H1 (cell line): ENCODE measurements around the gene SLC25A42. TPM values are rescaled to one million over a fixed set of nuclear protein-coding genes. Genes with fewer than 3 reads are reported as not detected.

Source experiments
- CBX8 ChIP-seq: fragments of 300-800, 300-1000 bp; sonication (generic); IDR thresholded peaks from 2 replicates; pipeline ENCODE4 v1.7.1; 2016; ENCODE audit warnings: low read depth, low read length, borderline replicate concordance
- CHD1 ChIP-seq: IDR thresholded peaks from 2 replicates; pipeline ENCODE4 v1.6.1; 2012; ENCODE audit warnings: low read depth, low read length, improper control_type of control experiment
- CHD2 ChIP-seq: IDR thresholded peaks from 2 replicates; pipeline ENCODE4 v1.6.1; 2012; ENCODE audit warnings: low read length, improper control_type of control experiment
- CTBP2 ChIP-seq: IDR thresholded peaks from 2 replicates; pipeline ENCODE4 v1.7.0; 2011; ENCODE audit warnings: borderline replicate concordance, mild to moderate bottlenecking, moderate library complexity, mixed read lengths, low read length; ENCODE audit not compliant: insufficient read depth, insufficient read length
- E2F6 ChIP-seq: IDR thresholded peaks from 2 replicates; pipeline ENCODE4 v1.6.1; 2012; ENCODE audit warnings: inconsistent platforms
- EZH2 ChIP-seq: fragments of 200-600 bp; sonication (generic); IDR thresholded peaks from 2 replicates; pipeline ENCODE4 v1.7.1; 2012; ENCODE audit warnings: low read depth, mild to moderate bottlenecking, moderate library complexity, low read length, inconsistent platforms; ENCODE audit not compliant: severe bottlenecking
- FOSL1 ChIP-seq: IDR thresholded peaks from 2 replicates; pipeline ENCODE4 v1.6.1; 2011; ENCODE audit warnings: mild to moderate bottlenecking, low read depth, low read length, moderate library complexity; ENCODE audit not compliant: insufficient read depth
- GABPA ChIP-seq: IDR thresholded peaks from 2 replicates; pipeline ENCODE4 v1.6.1; 2011; ENCODE audit warnings: mild to moderate bottlenecking, low read length, moderate library complexity, borderline replicate concordance; ENCODE audit not compliant: insufficient read depth
- HDAC6 ChIP-seq: IDR thresholded peaks from one replicate; pipeline ENCODE4 v1.7.1; 2012; ENCODE audit warnings: low read depth, mild to moderate bottlenecking, inconsistent platforms, low read length, moderate library complexity
- JUND ChIP-seq: IDR thresholded peaks from 2 replicates; pipeline ENCODE4 v1.6.1; 2011; ENCODE audit warnings: mild to moderate bottlenecking, improper control_type of control experiment, low read length
- KDM5A ChIP-seq: fragments of 200-600 bp; IDR thresholded peaks from 2 replicates; pipeline ENCODE4 v1.7.1; 2012; ENCODE audit warnings: mild to moderate bottlenecking, low read length, inconsistent platforms, mixed read lengths
- MAFK ChIP-seq: IDR thresholded peaks from 2 replicates; pipeline ENCODE4 v1.6.1; 2012; ENCODE audit warnings: low read depth, mild to moderate bottlenecking, improper control_type of control experiment, low read length
- NANOG ChIP-seq: IDR thresholded peaks from 2 replicates; pipeline ENCODE4 v1.6.1; 2011; ENCODE audit warnings: low read length, low read depth, mild to moderate bottlenecking, inconsistent platforms; ENCODE audit not compliant: insufficient read depth, poor library complexity, severe bottlenecking
- NRF1 ChIP-seq: IDR thresholded peaks from 2 replicates; pipeline ENCODE4 v1.6.1; 2011; ENCODE audit warnings: mild to moderate bottlenecking, low read depth, low read length, improper control_type of control experiment
- PHF8 ChIP-seq: fragments of 200-600 bp; sonication (generic); conservative IDR thresholded peaks from 2 replicates; pipeline ENCODE4 v1.7.1; 2012; ENCODE audit warnings: low read depth, mild to moderate bottlenecking, inconsistent platforms, low read length, moderate library complexity
- POLR2A ChIP-seq, 2 experiments: IDR thresholded peaks; 1 replicate in 1 of 2; 2 replicates in 1 of 2; pipeline ENCODE4 v1.6.1; 2011; ENCODE audit warnings: low read depth in 2 of 2, low read length in 2 of 2, mild to moderate bottlenecking in 2 of 2; ENCODE audit errors: control extremely low read depth in 1 of 2
- RBBP5 ChIP-seq: IDR thresholded peaks from 2 replicates; pipeline ENCODE4 v1.7.1; 2012; ENCODE audit warnings: low read depth, mild to moderate bottlenecking, inconsistent platforms, low read length, moderate library complexity, borderline replicate concordance
- RFX5 ChIP-seq: IDR thresholded peaks from 2 replicates; pipeline ENCODE4 v1.6.1; 2011; ENCODE audit warnings: low read depth, low read length, improper control_type of control experiment, borderline replicate concordance
- RXRA ChIP-seq: IDR thresholded peaks from 2 replicates; pipeline ENCODE4 v1.6.1; 2011; ENCODE audit warnings: low read depth, mild to moderate bottlenecking, low read length, moderate library complexity; ENCODE audit not compliant: insufficient read depth
- SIN3A ChIP-seq, 2 experiments: IDR thresholded peaks in 1 of 2; conservative IDR thresholded peaks in 1 of 2; 2 replicates each; pipeline ENCODE4 v1.6.1; 2011 to 2012; ENCODE audit warnings: low read length in 2 of 2, improper control_type of control experiment in 1 of 2, low read depth in 1 of 2, mild to moderate bottlenecking in 1 of 2
- SIX5 ChIP-seq: IDR thresholded peaks from 2 replicates; pipeline ENCODE4 v1.6.1; 2011; ENCODE audit warnings: mild to moderate bottlenecking, low read depth, low read length
- SP4 ChIP-seq: IDR thresholded peaks from 2 replicates; pipeline ENCODE4 v1.6.1; 2012; ENCODE audit warnings: low read length, inconsistent platforms
- TEAD4 ChIP-seq: IDR thresholded peaks from 2 replicates; pipeline ENCODE4 v1.6.1; 2012; ENCODE audit warnings: low read depth, low read length, inconsistent platforms, mixed read lengths
- polyA plus RNA-seq, 7 experiments: library from polyadenylated mRNA; depleted of rRNA in 3 of 7; stranded (reverse) in 5 of 7; unstranded in 2 of 7; fragments of >200 nt in 5 of 7; fragments of 200-250 nt in 2 of 7; gene quantifications; 1 replicate in 5 of 7; 2 replicates in 1 of 7; 4 replicates in 1 of 7; pipeline versions ENCODE4 v1.2.1 to v1.2.3, GENCODE V29; 2011 to 2013; ENCODE audit warnings: missing spikeins in 2 of 7, mixed read lengths in 2 of 7
- total RNA-seq: library from RNA; stranded (reverse); fragmentation: NEBNext Ultra II Directional; extraction: Animal tissue kit (Norgen Biotek cat#: 25700); gene quantifications from 2 replicates; pipeline ENCODE4 v1.2.1, GENCODE V29; 2021

The SLC25A42 gene
- total and polyA plus RNA-seq, 2 of the 8 experiments (the other 6 are each of a cell fraction or from before 2014, with no cell fraction given), result 5.9 to 6.2 TPM

GRCh38 chr19:19134687-19135158 is 70.9 kb downstream of the SLC25A42 start (continued):
- TF ChIP-seq FOSL1 (no peak), SP4 (0 out of 2 replicates have a peak, but pooled peaks have one; percentile 58), SIX5 (no peak), TEAD4 (no peak), GABPA (no peak), NANOG (no peak), CHD2 (no peak), SIN3A (conservative IDR thresholded peaks at IDR 0.05 in 1 of 2, IDR thresholded peaks at IDR 0.05 in 1 of 2; ENCODE audit: low read depth in 1 of 2, low read length in 2 of 2) (0 out of 4 replicates have a peak, but pooled peaks of 1 of the 2 experiments have one; percentile 48), CBX8 (no peak), CTBP2 (no peak), PHF8 (no peak), RBBP5 (peak; percentile 94), E2F6 (peak; percentile 34; the same call in 1 of the 2 replicates), RXRA (no peak), RFX5 (no peak), MAFK (no peak), NRF1 (no peak), EZH2 (no peak), POLR2A (IDR thresholded peaks at IDR 0.05; ENCODE audit: control extremely low read depth in 1 of 2, low read depth in 2 of 2, low read length in 2 of 2) (peak in 1 of 2 experiments; percentile 59; a peak in 2 of 3 replicates), JUND (no peak), KDM5A (no peak), HDAC6 (no peak), CHD1 (no peak)
